ENCODE data around the gene ZNF236. TPM values are rescaled to one million over a fixed set of nuclear protein-coding genes. Genes with fewer than 3 reads are reported as not detected.

Gene ZNF236
- total RNA-seq, 2 experiments from 2014 or later = 25.7 to 27.9 TPM

GRCh38 chr18:76908277-76908676, 85.9 kb downstream of the ZNF236 start:
- Histone ChIP-seq H3K36me3 (ENCODE audit: insufficient read depth, low read length) (peaks cover 50% of the 10 kb centered on the region), H3K9me3 (ENCODE audit: control insufficient read depth in 1 of 2, insufficient read depth in 1 of 2, low read length in 2 of 2) (no peaks in the 10 kb centered on the region), H3K27me3 (ENCODE audit: control insufficient read depth in 1 of 2, insufficient read depth in 2 of 2, low read length in 2 of 2) (no peaks in the 10 kb centered on the region), H3K4me3 (ENCODE audit: low read length) (no peak overlapping the region), H3K4me1 (ENCODE audit: insufficient read depth, low read length) (no peaks in the 10 kb centered on the region), H3K27ac (ENCODE audit: low read depth in 1 of 2, low read length in 2 of 2) (no peak overlapping the region)
- ATAC-seq (ENCODE audit: poor library complexity) = no peak
- Mint-ChIP-seq H3K9me3 (no peaks in the 10 kb centered on the region), H3K36me3 (ENCODE audit: low read depth) (peaks cover 81% of the 10 kb centered on the region), H3K4me1 (ENCODE audit: low read depth) (no peaks in the 10 kb centered on the region), H3K27ac (no peak overlapping the region), H3K4me3 (no peak overlapping the region), H3K27me3 (no peaks in the 10 kb centered on the region)
- no peak for DNase-seq
- TF ChIP-seq CTCF (IDR thresholded peaks at IDR 0.05) = no peak
- CTCF ChIA-PET = no interaction called here
- intact Hi-C loops (cut with DNase I, micrococcal nuclease) = no loop called here
- POLR2A ChIA-PET = no interaction called here

- H3K27ac Mint-ChIP-seq = no peak overlapping the region
- H3K4me1 Mint-ChIP-seq (ENCODE audit: low read depth) = no peaks in the 10 kb centered on the region
- H3K27me3 Mint-ChIP-seq = no peaks in the 10 kb centered on the region
- ATAC-seq (ENCODE audit: poor library complexity) (no peak), DNase-seq (no peak)
- intact Hi-C loops (cut with DNase I, micrococcal nuclease) = no loop called here
- H3K9me3 ChIP-seq (ENCODE audit: control insufficient read depth in 1 of 2, insufficient read depth in 1 of 2, low read length in 2 of 2) = no peaks in the 10 kb centered on the region
- H3K9me3 Mint-ChIP-seq = no peaks in the 10 kb centered on the region
- H3K4me3 ChIP-seq (ENCODE audit: low read length) = no peak overlapping the region
- no peak overlapping the region for H3K27ac ChIP-seq (ENCODE audit: low read depth in 1 of 2, low read length in 2 of 2)
- ChIA-PET CTCF (no interaction called here), POLR2A (no interaction called here)
- peaks cover 90% of the 10 kb centered on the region for H3K36me3 Mint-ChIP-seq (ENCODE audit: low read depth)
- peaks cover 61% of the 10 kb centered on the region for H3K36me3 ChIP-seq (ENCODE audit: insufficient read depth, low read length)
- no peak overlapping the region for H3K4me3 Mint-ChIP-seq
- TF ChIP-seq CTCF (IDR thresholded peaks at IDR 0.05) = no peak
- no peaks in the 10 kb centered on the region for H3K4me1 ChIP-seq (ENCODE audit: insufficient read depth, low read length)
- H3K27me3 ChIP-seq (ENCODE audit: control insufficient read depth in 1 of 2, insufficient read depth in 2 of 2, low read length in 2 of 2) = no peaks in the 10 kb centered on the region
Measured at GRCh38 chr18:76909439-76909838, 87.1 kb downstream of the ZNF236 start.

GRCh38 chr18:76911440-76911839, 89.1 kb downstream of the ZNF236 start:
- H3K27ac ChIP-seq (ENCODE audit: low read depth in 1 of 2, low read length in 2 of 2) = no peak overlapping the region
- Mint-ChIP-seq H3K27ac (no peak overlapping the region), H3K4me1 (ENCODE audit: low read depth) (no peaks in the 10 kb centered on the region), H3K27me3 (no peaks in the 10 kb centered on the region), H3K9me3 (no peaks in the 10 kb centered on the region), H3K4me3 (no peak overlapping the region), H3K36me3 (ENCODE audit: low read depth) (peaks cover 94% of the 10 kb centered on the region)
- H3K36me3 ChIP-seq (ENCODE audit: insufficient read depth, low read length) = peaks cover 71% of the 10 kb centered on the region
- ChIA-PET CTCF (no interaction called here), POLR2A (no interaction called here)
- TF ChIP-seq CTCF (IDR thresholded peaks at IDR 0.05) = no peak
- H3K4me3 ChIP-seq (ENCODE audit: low read length) = no peak overlapping the region
- DNase-seq (no peak), ATAC-seq (ENCODE audit: poor library complexity) (no peak)
- H3K9me3 ChIP-seq (ENCODE audit: control insufficient read depth in 1 of 2, insufficient read depth in 1 of 2, low read length in 2 of 2) = no peaks in the 10 kb centered on the region
- H3K4me1 ChIP-seq (ENCODE audit: insufficient read depth, low read length) = no peaks in the 10 kb centered on the region
- intact Hi-C loops (cut with DNase I, micrococcal nuclease) = no loop called here
- no peaks in the 10 kb centered on the region for H3K27me3 ChIP-seq (ENCODE audit: control insufficient read depth in 1 of 2, insufficient read depth in 2 of 2, low read length in 2 of 2)
